Measurements from ENCODE around the gene EML6.
"Not testable (repeated sequence)": the region's sequence is repeated elsewhere in the genome, so short reads cannot be mapped to it uniquely, and the experiment has no call there.

EML6 gene

DNA sequence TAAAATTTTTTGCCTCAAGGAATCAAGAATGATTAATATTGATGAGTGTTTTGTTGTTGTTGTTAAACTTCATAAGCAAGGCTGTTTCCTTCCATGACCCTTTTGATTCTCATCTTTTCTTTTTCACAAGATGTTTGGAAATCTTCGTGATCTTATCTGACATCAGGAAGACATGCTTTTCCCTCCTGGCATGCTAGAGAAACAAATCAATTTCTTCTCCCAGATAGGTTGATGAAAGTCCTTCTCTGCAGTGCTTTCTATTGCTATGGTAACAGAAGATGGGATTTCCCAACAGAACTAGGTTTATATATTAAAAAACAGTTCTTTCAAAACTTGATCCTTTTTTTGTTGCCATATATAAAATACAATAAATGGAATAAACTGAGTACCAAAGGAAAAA, 85.2 kb downstream of the EML6 start:
- DNase-seq: no peak

GRCh38 chr2:54809819-54810218, 86.4 kb downstream of the EML6 start:
- DNase-seq: no peak

- DNase-seq: no peak
Measured at GRCh38 chr2:54810246-54810645, 86.8 kb downstream of the EML6 start.

- DNase-seq: no peak
Measured at GRCh38 chr2:54813584-54813983, 90.1 kb downstream of the EML6 start.

- DNase-seq: no peak
Measured at GRCh38 chr2:54814389-54815147, 91.1 kb downstream of the EML6 start.

- DNase-seq: no peak
Measured at GRCh38 chr2:54815148-54815539, 91.7 kb downstream of the EML6 start.

GRCh38 chr2:54818226-54818625, 94.8 kb downstream of the EML6 start:
- DNase-seq: no peak

DNA sequence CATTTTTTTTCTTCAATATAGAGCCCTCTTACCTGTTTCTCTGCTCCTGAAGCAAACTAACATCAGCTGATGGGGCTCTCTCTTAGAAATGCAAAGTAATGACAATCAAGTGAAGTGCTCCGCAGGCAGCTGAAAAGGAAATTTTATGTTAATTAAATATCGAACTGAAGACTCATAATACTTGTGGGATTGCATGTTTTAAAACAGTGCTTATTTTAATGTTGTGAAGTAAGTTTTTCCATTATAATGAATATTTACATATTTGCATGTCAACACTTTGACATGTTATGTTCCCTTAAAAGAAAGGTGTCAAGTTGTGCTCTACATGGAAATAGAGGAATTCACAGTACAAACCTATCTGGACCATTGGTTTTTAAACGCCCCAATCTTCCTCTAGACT, 97.1 kb downstream of the EML6 start:
- no peak for DNase-seq

GRCh38 chr2:54824567-54824966, 101.1 kb downstream of the EML6 start:
- DNase-seq: no peak

DNA sequence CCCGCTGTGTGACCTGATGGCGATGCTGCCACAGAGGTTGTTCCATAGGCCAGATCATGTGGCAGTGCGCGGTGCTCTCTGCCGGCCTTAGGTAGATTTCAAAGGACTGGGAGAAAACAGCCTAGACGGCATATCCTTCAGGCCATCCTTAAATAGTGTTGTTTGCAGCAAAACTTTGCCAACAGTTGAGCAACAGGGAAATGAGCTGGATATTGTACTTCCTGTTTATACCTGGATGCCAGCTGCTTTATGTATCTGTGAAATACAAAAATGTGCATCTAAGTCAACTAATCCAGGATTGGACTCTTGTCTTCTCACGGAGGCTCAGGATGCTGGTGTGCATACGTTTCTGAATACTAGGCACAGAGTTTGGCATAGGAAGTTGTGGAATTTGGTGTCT, 107.1 kb downstream of the EML6 start:
- DNase-seq: no peak

DNA sequence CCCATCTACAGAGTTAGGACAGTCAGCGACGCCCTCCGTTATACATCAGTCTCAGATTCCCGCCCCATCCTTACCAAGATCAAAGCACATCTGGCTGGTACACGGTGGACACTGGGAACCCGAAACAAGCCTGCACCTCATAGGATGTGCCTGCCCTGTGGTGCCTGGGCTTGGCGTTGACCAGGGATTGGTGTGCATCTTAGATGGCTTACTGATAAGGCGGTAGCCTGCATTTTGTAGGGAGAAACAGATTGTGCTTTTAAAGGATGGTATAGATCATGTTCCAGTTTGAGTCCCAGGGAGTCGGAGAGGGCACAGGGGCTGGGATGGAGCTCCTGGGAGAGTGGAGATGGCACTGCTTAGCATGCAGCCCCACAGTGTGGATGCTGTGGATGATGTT, 108.0 kb downstream of the EML6 start:
- DNase-seq: no peak

DNA sequence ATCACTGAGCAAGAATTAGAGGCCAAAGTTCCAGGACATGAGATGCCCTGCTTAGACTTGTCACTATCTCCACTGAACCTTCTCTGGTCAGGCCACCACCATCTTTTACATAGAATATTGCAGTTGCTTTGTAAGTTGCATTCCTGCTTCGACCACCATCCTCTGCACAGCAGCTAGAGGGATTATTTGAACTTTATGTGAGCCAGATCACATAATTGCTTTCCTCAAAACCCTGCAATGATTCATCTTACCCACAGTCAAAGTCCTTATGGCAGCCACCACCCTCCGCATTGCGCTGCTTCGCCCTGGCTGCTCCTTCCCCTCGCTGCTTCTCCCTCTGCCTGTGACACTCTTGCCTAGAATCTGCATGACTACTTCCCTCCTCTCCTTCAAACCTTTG, 111.3 kb downstream of the EML6 start:
- no peak for DNase-seq

DNA sequence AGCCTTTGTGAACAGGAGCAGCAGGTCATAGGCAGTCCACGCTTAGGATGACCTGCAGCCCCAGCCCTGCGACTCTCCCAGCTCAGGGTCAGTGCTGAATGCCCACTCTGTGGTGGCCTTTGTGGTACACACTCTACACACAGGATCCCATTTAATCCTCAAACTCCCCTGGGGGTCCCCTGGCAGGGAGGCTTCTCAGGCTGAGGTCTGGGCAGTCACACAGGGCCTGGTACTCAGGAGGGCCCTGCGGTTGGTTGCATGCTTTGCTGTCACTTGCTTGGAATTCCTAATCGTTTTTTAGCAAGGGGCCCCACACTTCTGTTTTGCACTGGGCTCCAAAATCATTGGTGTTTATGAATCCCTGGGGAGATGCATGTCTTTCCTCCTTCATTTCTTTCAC, 113.0 kb downstream of the EML6 start:
- no peak for DNase-seq

GRCh38 chr2:54838585-54839035, 115.1 kb downstream of the EML6 start:
- DNase-seq: peak; percentile 48

GRCh38 chr2:54839461-54840255, 116.2 kb downstream of the EML6 start:
- no peak for DNase-seq

- DNase-seq: no peak
Measured at GRCh38 chr2:54840559-54841468, 117.4 kb downstream of the EML6 start.

GRCh38 chr2:54841500-54841899, 118.0 kb downstream of the EML6 start:
- not testable (repeated sequence) for DNase-seq

- DNase-seq: no peak
Measured at GRCh38 chr2:54845094-54845493, 121.6 kb downstream of the EML6 start.

DNA sequence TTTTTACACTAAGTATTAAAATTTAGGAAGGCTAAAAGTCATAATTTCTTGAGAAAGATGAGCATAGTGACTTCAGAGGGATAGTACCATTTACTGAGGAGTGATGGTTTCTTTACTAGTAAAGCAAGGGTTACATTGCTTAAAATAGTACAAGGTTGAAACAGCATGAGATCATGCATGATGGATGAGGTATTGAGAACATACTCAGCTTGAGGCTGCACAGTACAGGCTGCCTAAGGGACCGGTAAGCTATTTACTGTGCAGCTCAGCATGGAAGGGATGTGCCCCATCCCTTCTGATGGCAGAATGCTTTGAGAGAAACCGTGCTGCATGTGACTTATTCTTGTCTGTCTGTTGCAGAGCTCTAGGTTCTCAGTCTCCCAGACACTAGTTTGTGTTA, 122.1 kb downstream of the EML6 start:
- no peak for DNase-seq

DNA sequence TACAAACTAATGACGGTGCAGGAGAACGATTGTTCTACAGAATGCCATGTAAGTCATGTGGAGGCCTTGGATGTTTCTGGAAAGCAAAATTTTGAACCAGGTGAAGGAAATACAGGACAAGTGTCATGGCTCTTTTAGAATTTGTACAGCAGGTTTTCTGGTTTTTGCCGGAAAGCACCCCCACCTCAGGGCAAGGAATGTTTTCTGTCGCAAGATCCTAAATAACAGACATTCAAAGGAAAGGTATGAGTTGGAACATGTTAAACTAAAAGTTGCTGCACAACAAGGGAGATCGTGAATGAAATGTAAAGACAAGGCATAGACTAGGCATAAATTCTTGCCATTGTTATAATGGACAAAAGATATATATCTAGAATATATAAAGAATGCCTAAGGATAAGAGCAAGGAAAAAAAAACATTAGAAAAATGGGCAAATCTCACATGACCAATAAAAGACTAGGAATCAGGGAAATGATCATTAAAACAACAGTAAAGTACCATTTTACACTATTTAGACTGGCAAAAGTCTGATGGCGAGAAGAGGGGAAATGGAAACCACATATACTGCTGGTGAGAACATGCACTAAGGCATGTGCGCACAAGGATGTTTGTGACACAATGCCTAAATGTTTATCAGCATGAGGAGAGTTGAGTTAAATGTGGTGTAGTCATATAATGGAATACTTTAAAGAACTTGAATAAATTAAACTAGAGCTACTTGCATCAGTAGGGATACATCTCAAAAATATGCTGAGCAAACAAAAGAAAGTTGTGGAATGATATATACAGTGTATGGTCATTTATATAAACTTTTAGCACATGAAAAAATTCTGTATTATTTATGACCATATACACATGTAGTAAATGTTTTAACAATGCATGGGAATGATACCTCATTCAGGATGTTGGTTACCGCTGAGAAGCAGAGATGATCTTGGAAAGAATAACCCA, 127.0 kb downstream of the EML6 start:
- no peak for DNase-seq

DNA sequence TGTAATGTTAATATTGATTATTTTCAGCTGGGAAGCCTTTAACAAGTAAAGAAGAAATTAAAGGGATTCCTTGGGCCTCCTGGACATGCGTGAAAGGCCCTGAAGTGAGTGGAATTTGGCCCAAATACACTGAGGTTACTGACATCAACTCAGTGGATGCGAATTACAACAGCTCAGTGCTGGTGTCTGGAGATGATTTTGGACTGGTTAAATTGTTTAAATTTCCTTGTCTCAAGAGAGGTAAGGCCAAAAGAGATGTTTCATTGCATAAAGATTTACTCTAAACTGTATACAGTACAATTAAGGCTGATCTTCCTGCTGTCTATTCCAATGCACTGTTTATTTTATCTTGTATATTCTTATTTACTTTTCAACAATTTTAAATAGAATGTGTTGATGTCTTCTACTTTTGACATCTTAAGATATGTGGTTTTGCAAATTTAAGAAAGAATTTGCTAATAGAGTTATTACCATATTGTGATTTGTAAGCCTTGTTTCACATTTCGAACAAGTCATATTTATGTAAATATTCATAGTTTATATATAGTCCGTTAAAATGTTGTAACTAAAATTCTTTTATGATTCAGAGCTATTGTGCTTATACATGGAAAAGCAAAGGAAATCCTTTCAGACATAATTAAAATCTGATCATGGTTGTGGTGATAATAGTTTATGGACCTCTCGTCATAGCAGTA, 130.3 kb downstream of the EML6 start:
- no peak for DNase-seq
